ENCODE data around the gene CCDC27.

CCDC27 gene

DNA sequence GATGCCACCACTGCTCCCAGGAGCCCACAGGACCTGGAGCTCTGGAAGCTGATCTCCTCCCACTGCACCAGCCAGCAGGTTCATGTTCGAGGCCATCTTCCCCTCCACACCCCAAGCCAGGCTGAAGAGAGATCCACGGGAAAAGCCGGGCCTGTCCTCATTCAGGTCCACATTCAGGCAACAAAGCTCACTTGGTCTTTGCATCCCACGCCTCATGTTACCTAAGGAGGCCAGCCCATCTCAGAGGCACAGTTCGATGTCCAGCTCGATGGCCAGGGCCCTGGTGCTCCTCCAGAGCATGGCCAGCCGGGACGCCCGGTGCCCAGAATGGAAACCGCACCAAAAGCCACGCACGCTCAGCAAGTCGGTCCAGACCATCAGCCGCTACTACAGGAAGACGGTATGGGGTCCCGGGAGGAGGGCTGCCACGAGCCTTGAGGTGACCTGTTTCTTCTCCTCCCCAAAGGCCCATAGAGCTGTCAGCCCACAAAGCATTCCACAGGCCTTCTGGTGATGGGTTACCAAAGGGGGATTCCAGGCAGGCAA is at the start of gene CCDC27:
Gene CCDC27 (plus strand): TSS at position 51 of the 546 bp plus-strand sequence. CDS start 32 bp downstream, at position 83.
- DNase-seq (ENCODE audit: low read depth in 2 of 2), result no peak

GRCh38 chr1:3702528-3702927 is 49.7 kb upstream of the CCDC27 start:
- no peak for DNase-seq (ENCODE audit: low read depth in 2 of 2)

- DNase-seq (ENCODE audit: low read depth in 2 of 2), result no peak
Observed at GRCh38 chr1:3702990-3703728, 49.1 kb upstream of the CCDC27 start.

DNA sequence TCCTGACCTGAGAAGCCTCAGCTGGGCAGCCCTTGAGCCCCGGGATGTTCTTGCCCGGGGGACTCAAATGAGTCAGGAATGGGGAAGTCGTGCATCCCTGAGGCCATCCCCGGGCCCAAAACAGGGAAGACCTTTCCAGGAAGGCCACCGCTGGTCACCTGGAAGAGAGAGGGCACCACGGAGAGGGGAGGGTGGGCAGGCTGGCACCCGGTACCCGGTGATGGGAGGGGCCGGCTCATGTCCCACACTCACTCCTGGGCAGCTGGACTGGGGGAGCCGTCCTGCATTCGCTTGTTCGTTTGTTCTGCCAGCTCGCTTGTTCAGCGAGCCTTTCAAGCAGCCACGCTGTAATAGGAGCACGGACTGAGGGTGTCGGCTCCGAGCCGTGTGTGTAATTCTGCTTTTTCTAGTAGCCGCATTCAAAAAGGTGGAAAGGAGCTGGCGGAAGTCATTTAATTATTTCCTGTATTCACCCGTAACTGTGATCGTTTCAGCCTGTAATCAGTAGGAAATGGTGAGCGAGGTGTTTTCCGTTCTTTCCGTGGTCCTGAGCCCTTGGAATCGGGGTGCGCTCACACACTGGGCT is 48.4 kb upstream of the CCDC27 start:
- no peak for DNase-seq (ENCODE audit: low read depth in 2 of 2)

- DNase-seq (ENCODE audit: low read depth in 2 of 2), result no peak
Observed at GRCh38 chr1:3705341-3705950, 46.8 kb upstream of the CCDC27 start.

- no peak for DNase-seq (ENCODE audit: low read depth in 2 of 2)
Observed at GRCh38 chr1:3706651-3707297, 45.5 kb upstream of the CCDC27 start.

GRCh38 chr1:3707298-3707938 is 44.8 kb upstream of the CCDC27 start:
- DNase-seq (ENCODE audit: low read depth in 2 of 2), result no peak

DNA sequence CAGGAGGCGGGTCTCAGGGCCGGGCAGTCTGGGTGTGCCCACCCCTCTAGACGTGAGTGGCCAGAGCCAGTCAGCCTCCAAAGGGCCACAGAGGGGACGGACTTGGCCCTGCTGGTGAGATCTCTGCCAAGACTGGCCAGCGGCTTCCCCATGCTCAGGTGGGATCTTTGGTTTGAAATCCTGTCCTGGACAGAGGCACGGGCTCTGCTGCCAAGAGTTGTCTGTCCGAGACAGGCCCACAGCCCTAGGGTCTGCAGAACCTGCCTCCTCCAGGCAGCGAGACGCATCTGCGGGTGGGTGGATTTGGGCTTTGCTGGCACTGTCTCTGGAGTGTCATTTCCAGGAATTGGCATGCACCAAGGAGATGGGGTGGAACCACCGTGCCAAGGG is 44.3 kb upstream of the CCDC27 start:
- no peak for DNase-seq (ENCODE audit: low read depth in 2 of 2)

GRCh38 chr1:3708791-3709190 is 43.5 kb upstream of the CCDC27 start:
- DNase-seq (ENCODE audit: low read depth in 2 of 2), result no peak

- DNase-seq (ENCODE audit: low read depth in 2 of 2), result no peak
Observed at GRCh38 chr1:3710251-3710650, 42.0 kb upstream of the CCDC27 start.

DNA sequence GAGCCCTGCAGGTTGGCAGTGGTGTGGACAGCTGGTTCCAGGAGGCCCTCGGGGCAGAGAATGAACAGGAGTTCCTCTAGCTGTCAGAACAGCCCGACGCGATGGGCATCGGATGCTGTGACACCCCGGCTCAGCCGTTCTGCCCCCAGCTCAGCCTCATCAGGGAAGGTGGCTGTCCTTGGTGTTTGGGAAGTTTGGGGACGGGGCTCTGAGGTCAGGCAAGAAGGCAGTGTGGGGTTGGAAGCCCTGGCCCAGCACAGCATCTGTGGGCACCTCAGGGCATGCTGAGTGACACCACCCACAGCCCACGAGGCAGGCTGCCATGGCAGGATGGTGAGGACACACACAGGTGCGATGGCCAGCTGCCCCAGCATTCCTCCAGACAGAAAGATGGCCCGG is 40.9 kb upstream of the CCDC27 start:
- no peak for DNase-seq (ENCODE audit: low read depth in 2 of 2)

DNA sequence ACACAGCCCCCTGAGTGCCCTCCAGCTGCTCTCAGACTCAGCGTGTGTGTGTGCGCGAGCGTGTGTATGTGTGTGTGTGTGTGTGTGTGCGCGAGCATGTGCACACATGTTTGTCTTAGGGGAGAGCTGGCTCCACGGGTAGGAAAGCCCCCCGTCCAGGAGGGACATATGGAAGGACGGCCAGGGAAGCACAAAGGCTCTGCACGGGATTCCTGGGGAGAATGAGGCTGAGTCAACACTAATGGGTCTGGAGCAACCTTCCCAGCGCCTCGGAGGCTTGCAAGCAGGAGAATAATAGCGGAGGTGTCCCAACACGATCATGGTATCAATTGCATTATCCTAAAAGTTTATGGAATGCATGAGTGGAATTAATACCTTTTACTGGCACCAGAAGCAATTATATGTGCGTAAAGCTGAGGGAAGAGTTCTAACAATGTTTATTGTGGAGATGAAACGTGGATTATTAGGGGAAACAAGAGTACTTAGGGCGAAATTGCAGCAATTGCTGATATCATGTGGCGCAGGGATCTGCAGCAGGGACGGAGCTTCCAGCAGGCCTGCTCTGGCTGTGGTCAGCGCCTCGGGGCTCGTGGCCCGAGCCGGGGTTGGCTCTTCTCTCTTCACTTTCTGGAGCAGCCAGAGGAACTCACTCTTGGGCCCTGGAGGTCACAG is 40.3 kb upstream of the CCDC27 start:
- DNase-seq (ENCODE audit: low read depth in 2 of 2), result no peak

DNA sequence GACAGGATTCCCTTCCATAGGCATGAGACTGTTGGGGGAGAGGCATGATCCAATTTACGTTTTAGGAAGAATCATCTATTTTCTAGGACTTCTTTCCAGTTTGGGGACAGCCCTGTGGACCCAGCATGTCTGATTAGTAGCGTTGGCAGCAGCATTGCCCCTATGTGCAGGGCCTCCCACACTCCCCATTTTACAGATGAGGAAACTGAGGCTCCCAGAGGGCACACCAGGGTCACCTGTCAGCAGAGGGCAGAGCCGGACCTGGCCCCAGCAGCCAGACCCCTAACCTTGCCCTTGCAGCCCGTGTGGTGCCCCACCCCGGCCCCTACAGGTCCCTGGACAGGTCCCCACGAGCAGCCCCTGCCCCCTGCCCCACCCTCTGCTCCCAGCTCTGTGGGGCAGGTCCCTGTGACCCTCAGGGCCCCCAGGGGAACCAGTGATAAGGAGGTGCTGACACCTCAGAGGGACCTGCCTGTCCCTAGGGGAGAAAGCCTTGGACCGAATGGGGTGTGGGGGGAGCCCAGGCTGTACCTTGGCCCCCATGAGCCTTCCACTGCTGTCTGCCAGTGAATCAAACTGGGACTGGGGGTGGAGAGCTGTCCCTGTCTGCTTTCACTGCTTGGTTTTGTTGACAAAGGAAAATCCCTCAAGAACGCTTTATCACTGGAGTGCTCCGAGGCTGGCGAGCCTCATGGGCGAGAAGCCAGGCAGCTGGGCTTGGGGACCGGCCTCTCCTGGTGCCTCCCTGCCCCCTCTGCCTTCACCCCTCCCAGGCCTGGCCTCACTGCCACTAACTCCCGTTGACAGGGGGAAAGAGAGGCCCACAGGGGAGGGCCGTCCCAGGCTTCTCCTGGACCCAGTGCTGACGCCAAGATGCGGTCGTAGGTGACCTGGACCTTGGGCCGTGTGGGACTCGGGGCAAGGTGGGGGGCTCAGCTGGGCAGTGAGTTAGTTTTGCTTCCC is 39.4 kb upstream of the CCDC27 start:
- DNase-seq (ENCODE audit: low read depth in 2 of 2), result no peak

- no peak for DNase-seq (ENCODE audit: low read depth in 2 of 2)
Observed at GRCh38 chr1:3713840-3714239, 38.4 kb upstream of the CCDC27 start.

DNA sequence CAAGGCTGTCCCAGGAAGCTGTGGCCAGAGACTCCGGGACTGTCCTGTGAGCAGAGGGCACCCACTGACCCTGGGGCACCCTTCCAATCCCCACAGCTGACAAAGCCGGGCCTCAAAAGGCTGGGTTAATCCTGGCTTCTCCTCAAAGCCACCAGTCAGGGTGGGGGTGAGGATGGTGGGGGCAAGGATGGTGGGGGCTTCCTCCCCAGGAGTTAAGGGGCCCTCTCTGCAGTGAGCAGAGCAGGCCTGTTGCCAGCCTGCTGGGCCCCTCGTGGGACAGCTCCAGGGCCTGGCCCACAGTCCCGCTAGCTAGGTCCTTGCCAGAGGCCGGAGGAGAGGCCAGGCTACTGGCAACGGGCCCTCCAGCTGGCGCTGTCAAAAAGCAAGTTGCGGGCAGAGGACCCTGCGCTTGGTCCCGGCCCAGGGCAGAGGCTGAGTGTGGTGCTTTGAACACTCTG is 37.9 kb upstream of the CCDC27 start:
- DNase-seq (ENCODE audit: low read depth in 2 of 2), result no peak

- DNase-seq (ENCODE audit: low read depth in 2 of 2), result no peak
Observed at GRCh38 chr1:3714814-3715213, 37.4 kb upstream of the CCDC27 start.

DNA sequence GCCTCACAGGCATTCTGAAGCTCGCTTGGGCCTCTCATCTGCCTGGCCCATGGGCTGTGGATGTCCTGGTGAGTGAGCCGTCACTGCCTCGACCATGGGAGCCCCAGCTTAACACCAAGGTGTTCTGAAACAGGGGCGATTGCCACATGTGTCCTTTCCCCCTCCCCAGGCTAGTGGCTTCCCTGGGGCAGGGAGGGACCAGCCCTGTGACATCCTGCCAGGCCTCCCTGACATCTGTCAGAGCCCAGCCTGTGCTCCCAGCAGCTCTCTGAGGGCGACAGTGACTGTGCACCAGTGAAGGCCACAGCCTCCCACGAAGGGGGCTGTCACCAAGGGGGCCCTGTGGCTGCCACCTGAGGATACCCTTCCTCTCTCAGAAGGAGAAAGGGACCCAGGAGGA is 35.9 kb upstream of the CCDC27 start:
- DNase-seq (ENCODE audit: low read depth in 2 of 2), result no peak

DNA sequence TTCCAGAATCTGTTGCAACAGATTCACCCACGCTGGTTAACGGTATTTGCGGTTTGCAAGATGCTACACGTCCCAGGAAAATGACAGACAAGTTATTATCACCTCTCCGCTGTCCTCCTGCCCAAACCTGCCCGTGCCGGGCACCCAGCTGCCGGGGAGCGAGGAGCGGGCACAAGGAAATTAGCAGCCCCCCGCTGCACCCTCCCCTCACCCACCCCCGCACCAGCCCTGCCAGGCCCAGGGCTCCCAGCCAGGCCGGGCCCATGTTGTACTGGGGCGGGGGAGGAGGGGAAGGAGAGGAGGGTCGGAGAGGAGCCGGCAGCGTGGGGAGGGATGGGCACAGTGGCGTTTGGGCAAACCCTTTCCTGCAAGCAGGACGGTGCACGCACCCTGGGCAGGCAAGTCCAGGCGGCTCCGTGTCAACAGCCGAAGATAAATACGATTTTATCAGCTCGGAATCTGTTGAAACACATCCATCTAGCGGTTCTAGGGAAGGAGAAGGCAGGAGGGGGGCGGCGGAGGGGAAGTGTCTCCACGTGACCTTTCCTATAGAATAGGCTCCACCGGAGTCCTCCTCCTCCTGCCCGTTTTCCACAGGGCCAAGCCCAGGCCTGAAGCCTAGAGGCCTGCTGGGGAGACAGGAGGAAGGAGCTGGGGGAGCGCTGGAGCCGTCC is 35.1 kb upstream of the CCDC27 start:
- DNase-seq (ENCODE audit: low read depth in 2 of 2), result no peak

All from stimulated activated CD8-positive, alpha-beta memory T cell treated with anti-CD3 and anti-CD28 coated beads, Interleukin-7, amount 100 ng/mL, for 4 hours (primary cell).